Activated naive CD4-positive, alpha-beta T cell treated with anti-CD3 and anti-CD28 coated beads for 36 hours (primary cell): ENCODE data around the gene STAG3. TPM values are rescaled to one million over a fixed set of nuclear protein-coding genes. Genes with fewer than 3 reads are reported as not detected.
"Not testable (repeated sequence)": the region's sequence is repeated elsewhere in the genome, so short reads cannot be mapped to it uniquely, and the experiment has no call there.

Source experiments
- CTCF ChIA-PET: fragments of 350-600 bp; sonication (Branson Sonifier 250); formaldehyde crosslinking; loops from one replicate; lab custom pipeline; 2021; ENCODE audit warnings: antibody characterized with exemption; lab: Charles Lee
- DNase-seq: peaks from one replicate; pipeline ENCODE4 v3.0.0-alpha.2; 2020
- H3K27ac Mint-ChIP-seq: one replicate; pipeline ENCODE4 v1.8.0; 2021; ENCODE audit warnings: mild to moderate bottlenecking, mixed read lengths
- H3K27me3 Mint-ChIP-seq: one replicate; pipeline ENCODE4 v1.8.0; 2021; ENCODE audit warnings: low read depth, mixed read lengths
- H3K36me3 Mint-ChIP-seq: one replicate; pipeline ENCODE4 v1.8.0; 2021; ENCODE audit warnings: low read depth, mixed read lengths
- H3K4me1 Mint-ChIP-seq: one replicate; pipeline ENCODE4 v1.8.0; 2021; ENCODE audit warnings: low read depth, mixed read lengths
- H3K4me3 Mint-ChIP-seq: one replicate; pipeline ENCODE4 v1.8.0; 2021; ENCODE audit warnings: mild to moderate bottlenecking, moderate library complexity, mixed read lengths
- H3K9me3 Mint-ChIP-seq: one replicate; pipeline ENCODE4 v1.8.0; 2021; ENCODE audit warnings: mixed read lengths
- intact Hi-C: fragments of 100-400 bp; cut with micrococcal nuclease; formaldehyde crosslinking; loops from one replicate; pipeline ENCODE4 v1.15.1; 2023
- total RNA-seq, 2 experiments: library from RNA; stranded (reverse); gene quantifications; one replicate each; pipeline ENCODE4 v1.2.3, GENCODE V29; 2021

The STAG3 gene
- total RNA-seq, 2 experiments from 2014 or later: 38.4 to 41.0 TPM

DNA sequence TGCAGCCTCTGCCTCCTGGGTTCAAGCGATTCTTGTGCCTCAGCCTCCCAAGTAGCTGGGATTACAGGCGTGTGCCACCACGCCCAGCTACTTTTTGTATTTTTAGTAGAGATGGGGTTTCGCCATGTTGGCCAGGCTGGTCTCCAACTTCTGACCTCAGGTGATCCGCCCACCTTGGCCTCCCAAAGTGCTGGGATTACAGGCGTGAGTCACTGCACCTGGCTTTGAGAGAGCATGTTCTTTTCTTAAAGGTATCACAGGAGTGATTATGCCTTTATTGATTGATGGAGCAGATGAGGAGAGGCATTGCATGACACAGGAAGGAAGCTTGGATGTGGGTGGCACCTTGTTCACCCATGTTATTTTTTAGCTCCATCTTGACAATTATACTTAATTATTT lies 5.4 kb downstream of the STAG3 start:
- H3K27ac Mint-ChIP-seq, H3K9me3 Mint-ChIP-seq, H3K36me3 Mint-ChIP-seq, intact Hi-C loops, DNase-seq, H3K4me3 Mint-ChIP-seq, H3K27me3 Mint-ChIP-seq: not testable (repeated sequence)
- H3K4me1 Mint-ChIP-seq: peaks cover 31% of the 10 kb centered on the region
- CTCF ChIA-PET: interaction anchor here (0.7 kb wide), 1 partner anchor 50 kb away, joined by 3 read pairs; no protein-coding TSS in a partner anchor

GRCh38 chr7:100185726-100186125 lies 8.0 kb downstream of the STAG3 start:
- intact Hi-C loops: no loop called here
- no peak for DNase-seq
- no peak overlapping the region for H3K27ac Mint-ChIP-seq
- no peak overlapping the region for H3K4me3 Mint-ChIP-seq
- peaks cover 37% of the 10 kb centered on the region for H3K4me1 Mint-ChIP-seq
- H3K36me3 Mint-ChIP-seq: peaks cover 5% of the 10 kb centered on the region
- no peaks in the 10 kb centered on the region for H3K9me3 Mint-ChIP-seq
- no peaks in the 10 kb centered on the region for H3K27me3 Mint-ChIP-seq
- CTCF ChIA-PET: interaction anchor here (0.6 to 2.0 kb wide), 3 partner anchors 17 to 31 kb away, joined by 3 to 7 read pairs (median 4); partner anchors contain the start of gene GAL3ST4

DNA sequence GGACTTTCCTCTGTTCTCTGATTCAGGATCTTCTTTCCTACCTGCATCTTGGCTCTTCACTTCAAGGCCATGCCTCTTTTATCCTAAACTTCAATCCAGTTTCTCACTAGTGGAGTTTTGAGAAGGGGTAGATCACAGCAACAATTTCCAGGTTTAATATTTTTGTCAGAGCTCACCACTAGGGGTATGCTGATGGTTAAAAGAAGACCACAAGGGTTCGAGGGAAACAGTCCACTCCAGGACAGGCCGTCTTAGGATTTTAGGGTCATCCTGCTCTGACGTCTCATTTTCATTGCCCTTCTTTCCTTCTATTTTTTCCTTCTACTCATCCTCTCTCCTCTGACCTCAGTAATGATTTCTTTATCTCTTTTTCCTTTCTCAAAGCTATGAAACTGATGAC lies 11.3 kb downstream of the STAG3 start:
- no peak for DNase-seq
- Mint-ChIP-seq H3K9me3 (no peaks in the 10 kb centered on the region), H3K27me3 (no peaks in the 10 kb centered on the region), H3K4me3 (no peak overlapping the region), H3K4me1 (peaks cover 37% of the 10 kb centered on the region), H3K36me3 (no peaks in the 10 kb centered on the region), H3K27ac (no peak overlapping the region)
- CTCF ChIA-PET: interaction anchor here (0.7 to 3.9 kb wide), 10 partner anchors 10 to 219 kb away, joined by 3 to 39 read pairs (median 4); partner anchors contain the start of genes GAL3ST4, GPC2 and STAG3
- intact Hi-C loops: no loop called here

- DNase-seq: no peak
- H3K4me3 Mint-ChIP-seq: no peak overlapping the region
- H3K9me3 Mint-ChIP-seq: no peaks in the 10 kb centered on the region
- peaks cover 45% of the 10 kb centered on the region for H3K4me1 Mint-ChIP-seq
- H3K27ac Mint-ChIP-seq: peak overlapping the region; percentile 80
- CTCF ChIA-PET: interaction anchor here (0.5 to 3.9 kb wide), 16 partner anchors 8 to 217 kb away, joined by 3 to 39 read pairs (median 4); partner anchors contain the start of genes GPC2 and STAG3
- H3K27me3 Mint-ChIP-seq: no peaks in the 10 kb centered on the region
- H3K36me3 Mint-ChIP-seq: peaks cover 3% of the 10 kb centered on the region
- intact Hi-C loops: loop anchor here (1.0 kb wide), 4 partner anchors 19 to 217 kb away; partner anchors contain the start of gene LAMTOR4
Observed at GRCh38 chr7:100190048-100190711, 12.5 kb downstream of the STAG3 start.

- Mint-ChIP-seq H3K36me3 (peaks cover 3% of the 10 kb centered on the region), H3K27me3 (no peaks in the 10 kb centered on the region), H3K27ac (peak overlapping the region; percentile 56), H3K4me1 (peaks cover 55% of the 10 kb centered on the region), H3K4me3 (no peak overlapping the region), H3K9me3 (no peaks in the 10 kb centered on the region)
- intact Hi-C loops: no loop called here
- no peak for DNase-seq
- CTCF ChIA-PET: interaction anchor here (1.6 to 4.9 kb wide), 2 partner anchors 26 to 59 kb away, joined by 4 to 14 read pairs; no protein-coding TSS in a partner anchor
Observed at GRCh38 chr7:100191775-100192174, 14.1 kb downstream of the STAG3 start.

- CTCF ChIA-PET: interaction anchor here (0.6 to 4.9 kb wide), 6 partner anchors 17 to 87 kb away, joined by 3 to 17 read pairs (median 4); no protein-coding TSS in a partner anchor
- H3K9me3 Mint-ChIP-seq, intact Hi-C loops, H3K36me3 Mint-ChIP-seq, H3K27me3 Mint-ChIP-seq, DNase-seq, H3K4me3 Mint-ChIP-seq: not testable (repeated sequence)
- peak overlapping the region; percentile 56 for H3K27ac Mint-ChIP-seq
- H3K4me1 Mint-ChIP-seq: peaks cover 55% of the 10 kb centered on the region
Observed at GRCh38 chr7:100192281-100192862, 14.7 kb downstream of the STAG3 start.

DNA sequence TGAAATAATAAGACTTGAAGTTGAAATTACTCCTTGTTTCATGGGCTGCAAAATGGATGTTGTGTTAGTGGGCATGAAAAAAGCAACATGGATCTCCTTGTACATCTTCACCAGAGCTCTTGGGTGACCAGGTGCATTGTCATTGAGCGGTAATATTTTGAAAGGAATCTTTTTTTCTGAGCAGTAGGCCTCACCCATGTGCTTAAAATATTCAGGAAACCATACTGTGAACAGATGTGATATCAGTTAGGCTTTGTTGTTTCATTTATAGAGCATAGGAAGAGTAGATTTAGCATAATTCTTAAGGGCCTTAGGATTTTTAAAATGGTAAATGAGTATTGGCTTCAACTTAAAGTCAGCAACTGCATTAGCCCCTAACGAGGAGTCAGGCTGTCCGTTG lies 15.3 kb downstream of the STAG3 start:
- Mint-ChIP-seq H3K9me3 (no peaks in the 10 kb centered on the region), H3K4me3 (no peak overlapping the region), H3K36me3 (peaks cover 3% of the 10 kb centered on the region), H3K27me3 (no peaks in the 10 kb centered on the region), H3K4me1 (peaks cover 55% of the 10 kb centered on the region), H3K27ac (no peak overlapping the region)
- intact Hi-C loops: no loop called here
- CTCF ChIA-PET: interaction anchor here (0.9 to 4.9 kb wide), 10 partner anchors 12 to 64 kb away, joined by 3 to 17 read pairs (median 4); partner anchors contain the start of gene GAL3ST4
- no peak for DNase-seq

- intact Hi-C loops: no loop called here
- Mint-ChIP-seq H3K27me3 (no peaks in the 10 kb centered on the region), H3K9me3 (no peaks in the 10 kb centered on the region), H3K4me1 (peaks cover 51% of the 10 kb centered on the region), H3K4me3 (no peak overlapping the region), H3K27ac (peak overlapping the region; percentile 10), H3K36me3 (peaks cover 3% of the 10 kb centered on the region)
- CTCF ChIA-PET: interaction anchor here (1.5 to 4.9 kb wide), 4 partner anchors 14 to 62 kb away, joined by 4 to 17 read pairs (median 10); no protein-coding TSS in a partner anchor
- DNase-seq: no peak
Observed at GRCh38 chr7:100195222-100195621, 17.5 kb downstream of the STAG3 start.

DNA sequence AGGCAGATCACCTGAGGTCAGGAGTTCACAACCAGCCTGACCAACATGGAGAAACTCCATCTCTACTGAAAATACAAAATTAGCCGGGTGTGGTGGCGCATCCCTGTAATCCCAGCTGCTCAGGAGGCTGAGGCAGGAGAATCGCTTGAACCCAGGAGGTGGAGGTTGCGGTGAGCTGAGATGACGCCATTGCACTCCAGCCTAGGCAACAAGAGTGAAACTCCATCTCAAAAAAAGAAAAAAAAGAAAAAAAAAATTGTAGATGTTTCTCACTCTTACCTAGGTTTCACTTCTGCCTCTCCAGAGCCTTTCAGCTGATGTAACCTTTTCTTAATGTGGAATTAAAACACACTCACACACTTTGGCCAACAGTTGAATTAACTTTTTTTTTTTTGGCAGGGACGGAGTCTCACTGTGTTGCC lies 18.2 kb downstream of the STAG3 start:
- CTCF ChIA-PET: interaction anchor here (0.6 to 4.9 kb wide), 6 partner anchors 19 to 201 kb away, joined by 4 to 14 read pairs (median 5); partner anchors contain the start of gene GPC2
- H3K27me3 Mint-ChIP-seq, H3K9me3 Mint-ChIP-seq, intact Hi-C loops, DNase-seq, H3K36me3 Mint-ChIP-seq, H3K4me3 Mint-ChIP-seq: not testable (repeated sequence)
- Mint-ChIP-seq H3K27ac (peak overlapping the region; percentile 21), H3K4me1 (peaks cover 46% of the 10 kb centered on the region)

GRCh38 chr7:100198266-100198665 lies 20.5 kb downstream of the STAG3 start:
- no peak for DNase-seq
- no peak overlapping the region for H3K4me3 Mint-ChIP-seq
- no peaks in the 10 kb centered on the region for H3K9me3 Mint-ChIP-seq
- H3K4me1 Mint-ChIP-seq: peaks cover 26% of the 10 kb centered on the region
- H3K27ac Mint-ChIP-seq: no peak overlapping the region
- intact Hi-C loops: no loop called here
- peaks cover 3% of the 10 kb centered on the region for H3K36me3 Mint-ChIP-seq
- no peaks in the 10 kb centered on the region for H3K27me3 Mint-ChIP-seq
- CTCF ChIA-PET: no interaction called here

DNA sequence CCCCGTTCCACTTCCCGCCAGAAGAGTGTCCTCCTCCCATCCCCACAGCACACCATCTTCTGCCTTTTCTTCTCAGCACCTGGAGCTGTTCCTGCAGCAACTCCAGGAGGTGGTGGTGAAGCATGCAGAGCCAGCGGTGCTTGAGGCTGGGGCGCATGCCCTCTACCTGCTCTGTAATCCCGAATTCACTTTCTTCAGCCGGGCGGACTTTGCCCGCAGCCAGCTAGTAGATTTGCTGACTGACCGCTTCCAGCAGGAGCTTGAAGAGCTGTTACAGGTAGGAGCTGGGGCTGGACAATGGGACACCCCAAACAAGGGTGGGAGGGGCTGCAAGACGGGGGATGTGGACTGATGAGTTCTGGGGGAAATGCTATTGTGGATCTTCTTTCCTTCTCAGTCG lies 23.0 kb downstream of the STAG3 start:
- Mint-ChIP-seq H3K9me3 (no peaks in the 10 kb centered on the region), H3K4me3 (no peak overlapping the region), H3K36me3 (no peaks in the 10 kb centered on the region), H3K4me1 (peaks cover 9% of the 10 kb centered on the region), H3K27ac (no peak overlapping the region), H3K27me3 (no peaks in the 10 kb centered on the region)
- intact Hi-C loops: no loop called here
- CTCF ChIA-PET: interaction anchor here (1.1 kb wide), 1 partner anchor 10 kb away, joined by 3 read pairs; no protein-coding TSS in a partner anchor
- no peak for DNase-seq

DNA sequence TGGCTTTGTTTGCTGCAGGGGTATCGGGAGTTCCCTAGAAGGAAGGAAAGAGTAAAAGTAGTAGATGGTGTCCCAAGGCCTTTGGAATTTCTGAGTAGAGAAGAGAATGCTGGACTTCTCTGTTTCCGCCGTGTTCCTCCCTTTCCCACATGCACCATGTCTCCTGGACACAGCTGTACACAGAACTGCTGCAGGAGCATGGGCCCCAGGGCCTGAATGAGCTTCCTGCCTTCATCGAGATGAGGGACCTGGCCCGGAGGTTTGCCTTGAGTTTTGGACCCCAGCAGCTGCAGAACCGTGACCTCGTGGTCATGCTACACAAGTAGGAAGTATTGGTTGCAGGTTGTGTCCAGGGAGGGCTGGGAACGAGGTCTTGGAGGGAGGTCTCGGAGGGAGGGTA lies 26.7 kb downstream of the STAG3 start:
- H3K27ac Mint-ChIP-seq: no peak overlapping the region

More for the DNA sequence above, 26.7 kb downstream of the STAG3 start:
- no peaks in the 10 kb centered on the region for H3K36me3 Mint-ChIP-seq
- H3K4me1 Mint-ChIP-seq: peaks cover 18% of the 10 kb centered on the region
- no peak overlapping the region for H3K4me3 Mint-ChIP-seq
- no peaks in the 10 kb centered on the region for H3K9me3 Mint-ChIP-seq
- CTCF ChIA-PET: interaction anchor here (1.1 kb wide), 1 partner anchor 11 kb away, joined by 4 read pairs; no protein-coding TSS in a partner anchor
- no peaks in the 10 kb centered on the region for H3K27me3 Mint-ChIP-seq
- no peak for DNase-seq
- intact Hi-C loops: no loop called here
